SK-N-SH (cell line): ENCODE data around the gene FYN. TPM values are rescaled to one million over a fixed set of nuclear protein-coding genes. Genes with fewer than 3 reads are reported as not detected.
"Not testable (repeated sequence)": the region's sequence is repeated elsewhere in the genome, so short reads cannot be mapped to it uniquely, and the experiment has no call there.

ENCODE experiments used
- CTCF ChIA-PET: fragments of 300-600, 350-600 bp; formaldehyde crosslinking; extraction: SDS; loops from one replicate; lab custom pipeline; 2021; lab: Yijun Ruan, JAX
- POLR2A ChIA-PET: fragments of 350-600 bp; sonication (Branson Sonifier 250); formaldehyde crosslinking; extraction: SDS; loops from one replicate; lab custom pipeline; 2020; ENCODE audit warnings: antibody characterized with exemption, inconsistent platforms; lab: Yijun Ruan, JAX
- DNase-seq: peaks from one replicate; pipeline ENCODE4 v3.0.0; 2012
- H2AFZ ChIP-seq: fragments of 200-600 bp; sonication (generic); 2 replicates; pipeline ENCODE4 v1.8.1; 2016; ENCODE audit warnings: antibody characterized with exemption, mild to moderate bottlenecking, low read depth
- H3F3A ChIP-seq: fragments of 200-600 bp; sonication (generic); replicated peaks from 2 replicates; pipeline ENCODE3; 2016; ENCODE audit warnings: antibody characterized with exemption, mild to moderate bottlenecking; ENCODE audit not compliant: insufficient read depth
- H3K27ac ChIP-seq, 2 experiments: fragments of 200-500 bp in 1 of 2; fragments of 200-600 bp in 1 of 2; sonication (Bioruptor generic) in 1 of 2; sonication (generic), shearing (Covaris generic) in 1 of 2; 2 replicates each; pipeline versions ENCODE4 v1.5.1 to v1.6.1; 2014 to 2016; ENCODE audit warnings: low read depth in 2 of 2, inconsistent platforms in 1 of 2, low read length in 1 of 2, mild to moderate bottlenecking in 1 of 2, mixed read lengths in 1 of 2
- H3K27me3 ChIP-seq: fragments of 200-600 bp; sonication (generic), shearing (Covaris generic); 2 replicates; pipeline ENCODE4 v1.6.1; 2016; ENCODE audit warnings: mixed run types; ENCODE audit not compliant: insufficient read depth
- H3K36me3 ChIP-seq, 2 experiments: fragments of 200-500 bp in 1 of 2; fragments of 200-600 bp in 1 of 2; sonication (Bioruptor generic) in 1 of 2; sonication (generic) in 1 of 2; replicated peaks in 1 of 2; 2 replicates each; pipeline versions ENCODE3 to v1.5.1; 2014 to 2016; ENCODE audit warnings: low read length in 1 of 2, mild to moderate bottlenecking in 1 of 2; ENCODE audit not compliant: insufficient read depth in 2 of 2, control insufficient read depth in 1 of 2
- H3K4me1 ChIP-seq, 2 experiments: fragments of 200-500 bp in 1 of 2; fragments of 200-600 bp in 1 of 2; sonication (Bioruptor generic) in 1 of 2; sonication (generic), shearing (Covaris generic) in 1 of 2; 2 replicates each; pipeline versions ENCODE4 v1.5.1 to v1.6.1; 2014 to 2016; ENCODE audit warnings: low read depth in 1 of 2, low read length in 1 of 2, mixed run types in 1 of 2; ENCODE audit not compliant: insufficient read depth in 2 of 2, control insufficient read depth in 1 of 2
- H3K4me2 ChIP-seq: fragments of 200-600 bp; sonication (generic), shearing (Covaris generic); 2 replicates; pipeline ENCODE4 v1.6.1; 2017; ENCODE audit warnings: mixed run types
- H3K4me3 ChIP-seq, 2 experiments: fragments of 200-500 bp in 1 of 2; fragments of 200-600 bp in 1 of 2; sonication (Bioruptor generic) in 1 of 2; sonication (generic), shearing (Covaris generic) in 1 of 2; 2 replicates each; pipeline versions ENCODE4 v1.5.1 to v1.8.1; 2014 to 2016; ENCODE audit warnings: low read depth in 2 of 2, inconsistent platforms in 1 of 2, low read length in 1 of 2, mild to moderate bottlenecking in 1 of 2, mixed read lengths in 1 of 2, moderate library complexity in 1 of 2
- H3K79me2 ChIP-seq: fragments of 200-600 bp; sonication (generic); 2 replicates; pipeline ENCODE4 v1.8.1; 2017; ENCODE audit warnings: mild to moderate bottlenecking; ENCODE audit not compliant: insufficient read depth
- H3K9ac ChIP-seq: fragments of 200-600 bp; sonication (generic); 2 replicates; pipeline ENCODE4 v1.6.1; 2017; ENCODE audit warnings: mixed run types
- H3K9me2 ChIP-seq: fragments of 200-600 bp; sonication (generic); 2 replicates; pipeline ENCODE4 v1.6.1; 2017; ENCODE audit warnings: mixed run types
- H3K9me3 ChIP-seq: fragments of 200-600 bp; sonication (generic); 2 replicates; pipeline ENCODE4 v1.6.1; 2017; ENCODE audit warnings: mixed run types, mild to moderate bottlenecking, moderate library complexity
- H4K20me1 ChIP-seq: fragments of 200-600 bp; sonication (generic); 2 replicates; pipeline ENCODE4 v1.6.1; 2017; ENCODE audit warnings: mild to moderate bottlenecking, mixed run types; ENCODE audit not compliant: insufficient read depth
- EP300 ChIP-seq, 2 experiments: IDR thresholded peaks; 2 replicates each; pipeline versions ENCODE4 v1.4.0 to v1.6.1; 2012; ENCODE audit warnings: borderline replicate concordance in 1 of 2, low read depth in 1 of 2, low read length in 1 of 2
- FOSL2 ChIP-seq: IDR thresholded peaks from 2 replicates; pipeline ENCODE4 v1.4.0; 2012; ENCODE audit warnings: low read depth, mild to moderate bottlenecking, moderate library complexity, borderline replicate concordance
- FOXM1 ChIP-seq: IDR thresholded peaks from 2 replicates; pipeline ENCODE4 v1.4.0; 2012; ENCODE audit warnings: low read depth, mild to moderate bottlenecking
- GABPA ChIP-seq: IDR thresholded peaks from 2 replicates; pipeline ENCODE4 v1.4.0; 2012; ENCODE audit warnings: low read depth, mild to moderate bottlenecking
- IRF3 ChIP-seq: fragments of 150-350 bp; IDR thresholded peaks from 2 replicates; pipeline ENCODE4 v1.6.1; 2016; ENCODE audit warnings: mild to moderate bottlenecking, low read depth, low read length
- JUND ChIP-seq: IDR thresholded peaks from 2 replicates; pipeline ENCODE4 v1.4.0; 2012
- MAX ChIP-seq: IDR thresholded peaks from 2 replicates; pipeline ENCODE4 v1.4.0; 2012; ENCODE audit warnings: low read depth
- MEF2A ChIP-seq: IDR thresholded peaks from 2 replicates; pipeline ENCODE4 v1.4.0; 2012; ENCODE audit warnings: low read depth, borderline replicate concordance
- NFIC ChIP-seq: IDR thresholded peaks from 2 replicates; pipeline ENCODE4 v1.4.0; 2012; ENCODE audit warnings: borderline replicate concordance
- PBX3 ChIP-seq: IDR thresholded peaks from 2 replicates; pipeline ENCODE4; 2012
- RCOR1 ChIP-seq: fragments of 150-350 bp; IDR thresholded peaks from 2 replicates; pipeline ENCODE4 v1.6.1; 2017; ENCODE audit warnings: antibody characterized with exemption, low read length
- REST ChIP-seq: IDR thresholded peaks from 2 replicates; pipeline ENCODE4 v1.6.1; 2012; ENCODE audit warnings: mild to moderate bottlenecking, low read depth, low read length, moderate library complexity
- RFX5 ChIP-seq: IDR thresholded peaks from 2 replicates; pipeline ENCODE4 v1.6.1; 2012; ENCODE audit warnings: mild to moderate bottlenecking, improper control_type of control experiment, low read length
- RXRA ChIP-seq: IDR thresholded peaks from 2 replicates; pipeline ENCODE4 v1.4.0; 2012; ENCODE audit warnings: low read depth, mild to moderate bottlenecking, borderline replicate concordance
- SIN3A ChIP-seq: IDR thresholded peaks from 2 replicates; pipeline ENCODE4 v1.6.1; 2012; ENCODE audit warnings: low read depth, mild to moderate bottlenecking, low read length, moderate library complexity, borderline replicate concordance
- SMC3 ChIP-seq: IDR thresholded peaks from 2 replicates; pipeline ENCODE4 v1.6.1; 2012; ENCODE audit warnings: low read depth, low read length, improper control_type of control experiment
- TEAD4 ChIP-seq: IDR thresholded peaks from 2 replicates; pipeline ENCODE4 v1.4.0; 2012; ENCODE audit warnings: mild to moderate bottlenecking, borderline replicate concordance; ENCODE audit not compliant: insufficient read depth
- USF1 ChIP-seq: IDR thresholded peaks from 2 replicates; pipeline ENCODE4 v1.4.0; 2012; ENCODE audit warnings: low read depth, borderline replicate concordance
- YY1 ChIP-seq: IDR thresholded peaks from 2 replicates; pipeline ENCODE4 v1.4.0; 2012; ENCODE audit warnings: low read depth, mild to moderate bottlenecking
- ZBTB33 ChIP-seq: IDR thresholded peaks from 2 replicates; pipeline ENCODE4 v1.4.0; 2012; ENCODE audit warnings: low read depth, borderline replicate concordance
- WGBS: methylation state at CpG from one replicate; pipeline ENCODE4 v1.1.6; 2017; ENCODE audit warnings: low lambda C conversion rate; 5-methylcytosine and 5-hydroxymethylcytosine counted together
- polyA plus RNA-seq, 3 experiments: library from polyadenylated mRNA; depleted of rRNA; stranded (reverse); fragments of >200 nt; gene quantifications; 2 replicates each; pipeline ENCODE4 v1.2.3, GENCODE V29; 2012

FYN gene
- polyA plus RNA-seq, 1 of the 3 experiments (the other 2 are of a cell fraction) = 31.0 TPM

GRCh38 chr6:111681860-111682259 is 191.4 kb downstream of the FYN start:
- Histone ChIP-seq H4K20me1 (no peaks in the 10 kb centered on the region), H3K9ac (no peak overlapping the region), H3K27ac (no peak overlapping the region), H3K4me1 (peaks cover 0 to 15% of the 10 kb centered on the region in 2 experiments; a peak in 2 of 4 replicates), H3K9me2 (no peaks in the 10 kb centered on the region), H3K4me2 (no peak overlapping the region), H3K4me3 (no peak overlapping the region), H3K9me3 (no peaks in the 10 kb centered on the region), H3K36me3 (peaks cover 0 to 7% of the 10 kb centered on the region in 2 experiments), H3K79me2 (no peaks in the 10 kb centered on the region), H3K27me3 (no peaks in the 10 kb centered on the region), H3F3A (peaks cover 4% of the 10 kb centered on the region), H2AFZ (no peak overlapping the region)
- CTCF ChIA-PET = interaction anchor here (1.2 kb wide), 1 partner anchor 13 kb away, joined by 4 read pairs; no protein-coding TSS in a partner anchor
- DNase-seq = no peak
- WGBS = 95% methylated on average over 3 of the region's 3 CpGs
- POLR2A ChIA-PET = no interaction called here
- TF ChIP-seq NFIC (no peak), FOSL2 (no peak), FOXM1 (no peak), PBX3 (no peak), TEAD4 (no peak), RFX5 (no peak), IRF3 (no peak), SMC3 (no peak), GABPA (no peak), RCOR1 (no peak), EP300 (IDR thresholded peaks at IDR 0.05; ENCODE audit: borderline replicate concordance in 1 of 2, low read depth in 1 of 2, low read length in 1 of 2) (no peak), MAX (no peak), USF1 (no peak), ZBTB33 (no peak), YY1 (no peak), JUND (no peak), SIN3A (no peak), REST (no peak), RXRA (no peak), MEF2A (no peak)

GRCh38 chr6:111680811-111681609 is 192.2 kb downstream of the FYN start:
- H3K27ac ChIP-seq, H4K20me1 ChIP-seq, H3K4me2 ChIP-seq, POLR2A ChIA-PET, DNase-seq, H3K9me3 ChIP-seq, H2AFZ ChIP-seq, H3K4me1 ChIP-seq, H3K4me3 ChIP-seq, H3K9me2 ChIP-seq, CTCF ChIA-PET, H3K27me3 ChIP-seq, H3K9ac ChIP-seq, H3K79me2 ChIP-seq, H3F3A ChIP-seq, H3K36me3 ChIP-seq: not testable (repeated sequence)
- WGBS = 92% methylated on average over 5 of the region's 6 CpGs
